Left ventricle myocardium superior (tissue), 1 donor: Measurements from ENCODE around the gene ZNF566. TPM values are rescaled to one million over a fixed set of nuclear protein-coding genes. Genes with fewer than 3 reads are reported as not detected.
"Not testable (repeated sequence)": the region's sequence is repeated elsewhere in the genome, so short reads cannot be mapped to it uniquely, and the experiment has no call there.

ENCODE experiments used
- ATAC-seq: fragments of 200-7000 bp; cut with Tn5 transposase; one replicate; pipeline ENCODE4 v1.9.1; 2020; ENCODE audit warnings: mild to moderate bottlenecking, moderate library complexity
- DNase-seq: peaks from one replicate; pipeline ENCODE4 v3.0.0-alpha.2; 2020
- intact Hi-C: fragments of 100-400 bp; cut with micrococcal nuclease; formaldehyde crosslinking; loops from one replicate; pipeline ENCODE4 v1.11.0; 2022
- long read RNA-seq: library from polyadenylated mRNA; unstranded; transcript quantifications from one replicate; pipeline ENCODE4 v2.0.0, GENCODE V29; 2021
- total RNA-seq: library from RNA; stranded (reverse); fragmentation: NEBNext Ultra II Directional; extraction: Animal tissue kit (Norgen Biotek cat#: 25700); gene quantifications from one replicate; pipeline ENCODE4 v1.2.1, GENCODE V29; 2021
- donor health status: DM: no; HTN: yes; CAD: no; lungs with severe emphysema.

Gene ZNF566
- total RNA-seq, result 12.2 TPM
- long read RNA-seq, transcript ZNF566-205 (5 exons, 793 nt), result major isoform, 7 of 12 reads
- long read RNA-seq, partial matches to known transcripts, result 0 of 12 reads
- long read RNA-seq, other reads (novel, unspliced or antisense), result 3 of 12 reads

DNA sequence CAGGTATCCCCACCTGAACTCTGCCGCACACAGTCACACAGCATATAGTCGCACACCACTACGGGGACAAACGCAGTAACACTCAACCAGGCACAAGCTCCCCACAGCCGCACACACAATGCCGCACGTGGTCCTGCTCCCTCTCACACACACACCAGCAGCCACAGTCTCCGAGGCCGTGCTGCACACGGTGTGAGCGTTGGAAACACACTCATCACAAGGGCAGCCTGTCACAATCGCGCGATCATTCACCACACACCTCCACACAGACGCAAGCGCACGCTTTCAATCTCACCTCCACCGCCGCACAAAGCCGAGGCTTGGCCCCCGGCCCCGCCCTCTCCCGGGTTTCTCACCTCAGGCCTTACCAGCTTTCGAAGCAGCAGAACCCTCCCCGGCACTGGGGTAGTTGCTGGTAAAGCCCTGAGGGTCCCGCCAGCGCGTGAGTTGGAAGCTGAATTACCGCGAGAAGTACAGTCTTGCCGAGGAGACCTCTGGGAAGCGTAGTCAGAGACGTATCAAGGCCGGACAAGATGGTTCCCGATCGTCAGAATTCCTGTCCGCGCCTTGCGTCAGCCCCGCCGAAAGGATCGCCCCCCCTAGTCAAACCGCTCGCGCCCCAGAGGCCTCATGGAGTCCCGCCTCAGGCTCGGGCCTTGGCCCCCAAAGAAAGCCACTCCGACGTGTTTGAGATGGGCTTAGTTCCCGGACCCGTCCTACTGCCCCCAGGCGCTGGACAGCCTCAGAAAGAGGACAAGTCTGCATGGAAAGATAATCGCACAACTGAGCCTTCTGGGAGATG lies at the start of gene ZNF566:
Gene ZNF566 (minus strand): TSS at position 444 of the 802 bp plus-strand sequence. CDS start 13,004 bp downstream, outside the sequence.
- DNase-seq (peak; percentile 92), ATAC-seq (peak; percentile 98)
- intact Hi-C loops, result no loop called here

DNA sequence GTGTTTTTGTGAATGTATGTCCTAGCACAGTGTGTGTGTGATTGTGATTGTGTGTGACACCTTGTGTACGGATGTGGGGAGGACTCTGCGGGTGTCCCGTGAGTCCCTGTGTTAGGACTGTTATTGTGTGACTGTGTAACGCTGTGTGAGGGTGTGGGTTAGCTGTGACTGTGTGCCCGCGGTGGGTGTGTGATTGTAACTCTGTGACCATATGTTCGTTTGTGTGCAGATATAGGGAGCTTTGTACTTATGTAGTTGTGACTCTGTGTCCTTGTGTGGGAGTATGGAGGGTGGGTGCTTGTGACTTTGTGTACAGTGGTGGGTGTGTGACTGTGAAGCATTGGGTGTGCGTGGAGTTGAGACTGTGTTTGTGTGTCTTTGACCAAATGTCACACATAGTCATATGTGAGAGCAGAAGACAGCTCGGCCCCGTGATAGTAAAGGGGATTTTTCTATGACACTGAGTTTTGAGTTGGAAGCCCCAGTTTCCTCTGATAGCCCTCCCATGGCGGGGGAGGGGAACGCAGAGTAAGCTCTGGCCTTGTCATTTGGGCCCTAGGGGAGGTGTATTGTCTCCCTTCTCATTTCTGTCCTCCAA lies 39.7 kb upstream of the ZNF566 start:
- intact Hi-C loops, result no loop called here
- DNase-seq (no peak), ATAC-seq (peak; percentile 7)

DNA sequence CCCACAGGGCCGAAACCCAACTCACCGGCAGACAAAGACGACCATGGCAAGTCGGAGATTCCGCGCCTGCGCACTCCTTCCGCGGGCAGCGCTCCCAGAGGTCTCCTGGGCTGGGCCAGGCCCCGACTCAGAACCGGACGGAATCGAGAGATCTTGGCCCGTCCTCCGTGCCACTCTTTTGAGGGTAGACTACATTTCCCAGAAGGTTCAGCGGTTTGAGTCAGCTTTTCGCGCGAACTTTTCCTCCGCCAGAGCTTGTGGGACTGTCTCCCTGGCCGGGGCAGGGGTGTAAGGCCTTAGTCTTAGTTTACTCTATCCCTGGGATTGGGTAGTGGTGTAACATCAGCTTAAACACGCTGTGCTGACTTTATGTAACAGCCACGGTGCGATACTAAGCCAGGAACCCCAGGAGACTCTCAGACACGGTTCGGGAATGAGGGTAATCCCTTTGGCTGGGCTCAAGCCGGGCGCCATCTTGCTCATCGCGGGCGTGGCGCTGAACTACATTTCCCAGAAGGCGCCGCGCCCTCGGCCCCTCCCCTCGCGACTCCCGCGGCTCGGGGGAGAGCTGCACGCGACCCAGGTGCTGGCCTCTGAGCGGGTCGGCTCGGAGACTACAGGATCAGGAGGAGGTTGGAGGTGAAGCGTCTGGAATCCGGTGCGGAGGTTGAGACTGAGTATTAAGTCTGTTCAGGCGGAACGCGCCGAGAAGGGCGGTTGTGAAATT lies 39.0 kb upstream of the ZNF566 start, which contains the start of gene ZNF260:
Gene ZNF260 (minus strand): TSS at position 78 of the 727 bp plus-strand sequence. CDS start 13,033 bp downstream, outside the sequence.
- ATAC-seq (peak; percentile 98), DNase-seq (peak; percentile 99)
- intact Hi-C loops, result no loop called here

DNA sequence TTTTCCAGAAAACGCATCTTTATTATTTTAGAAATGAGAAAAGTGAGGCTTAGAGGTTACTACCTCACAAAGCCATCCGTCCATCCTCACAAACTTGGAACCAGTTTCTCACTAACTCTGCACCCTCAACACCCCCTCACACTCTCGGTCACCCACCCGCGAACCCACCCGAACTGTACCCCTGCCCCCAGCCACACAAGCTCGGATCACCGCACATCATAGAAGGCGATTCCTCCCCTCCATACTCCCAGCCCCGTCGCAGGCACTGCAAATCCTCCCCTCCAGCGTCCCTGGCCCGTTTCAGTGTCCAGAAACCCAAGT lies 38.5 kb upstream of the ZNF566 start:
- intact Hi-C loops, result no loop called here
- DNase-seq, result no peak
- no peak for ATAC-seq

DNA sequence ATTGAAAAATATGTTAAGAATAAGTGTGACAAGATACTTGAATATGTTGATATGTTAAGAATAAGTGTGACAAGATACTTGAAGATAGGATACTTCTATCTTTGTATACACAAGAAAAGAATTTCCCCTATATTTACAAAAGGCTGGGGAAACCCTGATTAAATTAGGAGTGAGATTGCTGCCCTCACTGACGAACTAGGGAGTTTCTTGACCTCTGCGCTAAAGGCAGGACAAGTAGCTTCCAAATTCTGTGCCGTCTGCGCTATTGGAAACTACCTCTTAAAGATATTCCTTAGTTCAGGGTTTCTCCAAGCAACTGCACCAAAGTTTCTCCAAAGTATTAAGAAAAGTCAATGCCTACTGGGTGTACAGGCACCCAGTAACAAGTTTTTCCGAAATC lies 38.0 kb upstream of the ZNF566 start:
- intact Hi-C loops, result no loop called here
- DNase-seq, result no peak
- no peak for ATAC-seq

DNA sequence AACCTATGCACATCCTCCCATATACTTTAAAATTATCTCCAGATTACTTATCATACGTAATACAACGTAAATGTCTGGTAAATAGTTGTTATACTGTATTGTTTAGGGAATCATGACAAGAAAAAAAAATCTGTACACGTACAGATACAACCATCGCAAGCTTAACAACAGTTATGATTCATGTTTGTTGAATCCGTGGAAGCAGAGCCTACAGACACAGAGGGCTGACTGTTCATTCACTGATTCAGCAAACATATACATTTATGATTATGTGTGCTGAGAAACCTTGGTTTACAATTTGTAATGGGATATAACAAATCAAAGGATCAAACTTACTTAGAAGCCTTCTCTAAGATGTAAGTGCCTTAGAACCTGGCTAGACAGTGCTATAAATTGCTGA lies 37.2 kb upstream of the ZNF566 start:
- no peak for DNase-seq
- intact Hi-C loops, result no loop called here
- ATAC-seq, result no peak

DNA sequence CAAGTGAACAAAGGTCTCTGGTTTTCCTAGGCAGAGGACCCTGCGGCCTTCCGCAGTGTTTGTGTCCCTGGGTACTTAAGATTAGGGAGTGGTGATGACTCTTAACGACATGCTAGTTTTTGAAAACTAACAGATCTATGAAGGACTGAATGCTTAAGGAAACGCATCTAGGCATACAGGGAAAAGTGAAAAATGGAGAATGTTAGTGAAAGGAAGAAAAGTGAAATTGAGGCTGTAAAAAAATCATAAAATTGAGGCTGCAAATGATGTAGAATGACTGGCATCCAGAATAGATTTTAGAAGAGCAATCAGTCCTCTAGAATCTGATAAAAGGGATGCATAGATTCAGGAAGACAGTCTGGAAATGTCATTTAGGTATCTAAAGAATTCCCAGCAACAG lies 35.3 kb upstream of the ZNF566 start:
- intact Hi-C loops, result no loop called here
- ATAC-seq (no peak), DNase-seq (no peak)

DNA sequence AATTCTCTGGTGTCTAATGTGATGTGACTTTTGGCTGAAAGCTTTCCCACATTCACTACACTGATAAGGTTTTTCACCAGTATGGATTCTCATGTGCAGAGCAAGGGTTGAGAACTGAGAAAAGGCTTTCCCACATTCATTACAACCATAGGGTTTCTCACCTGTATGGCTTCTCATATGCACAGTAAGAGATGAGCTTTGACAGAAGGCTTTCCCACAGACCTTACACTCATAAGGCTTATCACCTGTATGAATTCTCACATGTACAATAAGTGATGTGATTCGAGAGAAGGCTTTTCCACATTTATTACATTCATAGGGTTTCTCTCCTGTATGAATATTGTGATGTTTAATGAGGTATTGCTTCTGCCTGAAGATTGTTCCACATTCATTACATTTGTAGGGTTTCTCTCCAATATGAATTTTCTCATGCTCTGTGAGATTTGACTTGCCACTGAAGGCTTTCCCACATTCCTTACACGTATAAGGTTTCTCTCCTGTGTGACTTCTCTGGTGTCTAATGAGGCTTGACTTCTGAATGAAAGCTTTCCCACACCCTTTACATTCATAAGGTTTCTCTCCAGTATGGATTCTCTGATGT lies 24.8 kb upstream of the ZNF566 start:
- no peak for DNase-seq
- intact Hi-C loops, result no loop called here
- no peak for ATAC-seq

DNA sequence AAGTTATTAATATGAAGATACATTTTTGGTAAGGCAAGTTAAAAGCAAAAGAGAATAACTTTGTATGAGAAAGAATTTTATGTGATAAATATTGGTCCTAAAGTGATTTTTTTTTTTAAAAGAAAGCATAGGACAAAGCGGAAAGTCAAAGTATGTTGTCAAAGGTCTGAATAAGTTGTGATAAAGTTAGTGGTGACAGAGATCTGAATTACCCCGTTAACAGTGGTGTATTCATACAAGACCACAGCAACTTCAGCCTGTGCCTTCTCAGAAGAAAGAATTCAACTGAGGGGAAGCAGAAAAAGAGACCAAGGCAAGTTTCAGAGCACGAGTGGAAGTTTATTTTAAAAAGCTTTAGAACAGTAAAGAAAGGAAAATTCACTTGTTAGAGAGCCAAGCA lies 19.0 kb upstream of the ZNF566 start:
- intact Hi-C loops, result no loop called here
- ATAC-seq, result no peak
- DNase-seq, result no peak

DNA sequence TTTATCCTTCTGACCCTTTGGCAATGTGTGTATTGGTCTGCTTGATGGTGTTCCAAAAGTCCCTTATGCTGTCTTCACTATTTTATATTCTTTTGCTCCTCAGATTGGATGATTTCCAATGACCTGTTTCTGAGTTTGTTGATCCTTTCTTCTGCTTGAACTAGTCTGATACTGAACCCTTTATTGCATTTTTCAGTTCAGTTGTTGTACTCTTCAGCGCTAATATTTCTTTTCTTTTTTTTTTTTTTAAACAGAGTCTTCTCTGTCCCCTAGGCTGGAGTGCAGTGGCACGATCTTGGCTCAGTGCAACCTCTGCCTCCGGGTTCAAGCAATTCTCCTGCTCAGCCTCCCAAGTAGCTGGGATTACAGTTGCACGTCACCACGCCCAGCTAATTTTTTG lies 12.6 kb upstream of the ZNF566 start:
- ATAC-seq (no peak), DNase-seq (no peak)
- intact Hi-C loops, result no loop called here

DNA sequence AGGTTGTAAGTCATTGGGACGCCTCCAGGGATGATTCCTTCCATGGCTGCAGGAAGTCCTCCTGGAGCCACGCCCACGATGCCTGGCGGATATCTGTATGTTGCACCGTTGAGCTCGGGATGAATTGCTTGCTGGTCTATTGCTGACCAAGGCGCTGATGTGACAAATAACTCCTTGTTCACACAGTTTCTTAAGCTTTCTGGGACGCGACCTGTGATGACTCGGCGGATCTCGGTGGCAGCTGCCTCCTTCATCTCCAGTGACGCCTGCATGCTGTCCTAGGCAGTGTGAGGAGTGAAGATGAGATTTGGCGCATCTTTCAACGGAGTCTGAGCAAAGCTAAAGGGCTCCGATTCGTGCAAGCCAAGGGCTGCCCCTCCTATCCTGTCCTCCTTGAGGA lies 7.6 kb upstream of the ZNF566 start:
- intact Hi-C loops, result no loop called here
- ATAC-seq (no peak), DNase-seq (no peak)

DNA sequence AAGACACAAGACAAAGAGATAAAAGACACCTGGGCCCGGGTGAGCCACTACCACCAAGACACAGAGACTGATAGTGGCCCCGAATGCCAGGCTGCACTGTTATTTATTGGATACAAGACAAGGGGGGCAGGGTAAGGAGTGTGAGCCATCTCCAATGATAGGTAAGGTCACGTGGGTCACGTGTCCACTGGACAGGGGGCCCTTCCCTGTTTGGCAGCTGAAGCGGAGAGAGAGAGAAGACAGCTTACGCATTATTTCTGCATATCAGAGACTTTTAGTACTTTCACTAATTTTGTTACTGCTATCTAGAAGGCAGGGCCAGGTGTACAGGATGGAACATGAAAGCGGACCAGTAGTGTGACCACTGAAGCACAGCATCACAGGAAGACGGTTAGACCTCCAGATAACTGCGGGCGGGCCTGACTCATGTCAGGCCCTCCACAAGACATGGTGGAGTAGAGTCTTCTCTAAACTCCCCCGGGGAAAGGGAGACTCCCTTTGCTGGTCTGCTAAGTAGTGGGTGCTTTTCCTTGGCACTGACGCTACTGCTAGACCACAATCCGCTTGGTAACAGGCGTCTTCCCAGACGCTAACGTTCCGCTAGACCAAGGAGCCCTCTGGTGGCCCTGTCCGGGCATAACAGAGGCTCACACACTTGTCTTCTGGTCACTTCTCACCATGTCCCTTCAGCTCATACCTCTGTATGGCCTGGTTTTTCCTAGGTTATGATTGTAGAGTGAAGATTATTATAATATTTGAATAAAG lies 3.5 kb upstream of the ZNF566 start:
- DNase-seq, result peak; percentile 76
- ATAC-seq, intact Hi-C loops: not testable (repeated sequence)

DNA sequence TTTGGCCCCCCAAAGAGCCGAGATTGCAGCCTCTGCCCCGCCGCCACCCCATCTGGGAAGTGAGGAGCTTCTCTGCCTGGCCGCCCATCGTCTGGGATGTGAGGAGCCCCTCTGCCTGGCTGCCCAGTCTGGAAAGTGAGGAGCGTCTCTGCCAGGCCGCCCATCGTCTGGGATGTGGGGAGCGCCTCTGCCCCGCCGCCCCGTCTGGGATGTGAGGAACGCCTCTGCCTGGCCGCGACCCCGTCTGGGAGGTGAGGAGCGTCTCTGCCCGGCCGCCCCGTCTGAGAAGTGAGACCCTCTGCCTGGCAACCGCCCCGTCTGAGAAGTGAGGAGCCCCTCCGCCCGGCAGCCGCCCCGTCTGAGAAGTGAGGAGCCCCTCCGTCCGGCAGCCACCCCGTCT lies 1.5 kb upstream of the ZNF566 start:
- DNase-seq, intact Hi-C loops, ATAC-seq: not testable (repeated sequence)

DNA sequence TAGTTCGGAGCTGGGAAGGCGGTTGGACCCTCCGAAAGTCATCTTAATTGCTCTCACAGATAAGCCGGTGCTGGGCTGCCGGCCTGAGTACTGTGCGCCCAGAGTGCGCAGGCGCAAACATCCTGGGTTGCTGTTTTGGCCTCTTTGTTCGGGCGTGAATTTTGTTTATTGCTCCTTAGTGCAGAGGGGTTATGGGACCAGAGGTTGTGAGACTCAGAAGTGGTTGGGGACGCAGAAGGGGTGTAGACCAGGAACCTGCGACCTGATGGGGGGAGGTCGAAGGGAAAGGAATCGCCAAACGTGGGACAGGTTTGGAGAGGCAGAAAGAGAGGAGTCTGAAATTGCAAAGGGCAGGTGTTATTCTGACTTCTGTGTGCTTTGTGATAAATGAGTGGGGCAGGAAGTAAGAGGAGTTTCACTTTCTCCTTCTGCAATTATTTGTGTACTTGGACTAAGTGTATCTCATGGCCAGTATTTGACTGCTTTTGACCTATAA lies 607 bp upstream of the ZNF566 start:
- intact Hi-C loops, result no loop called here
- ATAC-seq (peak; percentile 93), DNase-seq (peak; percentile 88)

DNA sequence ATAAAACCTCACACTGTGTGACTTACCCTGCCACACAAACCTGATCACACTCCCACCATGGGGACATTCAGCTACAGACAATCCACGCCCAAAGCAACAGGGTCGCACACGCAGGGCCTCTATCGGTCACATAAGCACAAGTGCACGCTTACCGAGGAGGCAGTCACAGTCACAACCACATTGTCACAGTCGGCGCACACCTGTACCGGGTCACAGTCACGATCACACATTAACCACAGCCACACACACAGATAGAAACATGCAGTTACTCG lies 579 bp downstream of the ZNF566 start:
- intact Hi-C loops, result no loop called here
- peak; percentile 30 for DNase-seq
- peak; percentile 39 for ATAC-seq

DNA sequence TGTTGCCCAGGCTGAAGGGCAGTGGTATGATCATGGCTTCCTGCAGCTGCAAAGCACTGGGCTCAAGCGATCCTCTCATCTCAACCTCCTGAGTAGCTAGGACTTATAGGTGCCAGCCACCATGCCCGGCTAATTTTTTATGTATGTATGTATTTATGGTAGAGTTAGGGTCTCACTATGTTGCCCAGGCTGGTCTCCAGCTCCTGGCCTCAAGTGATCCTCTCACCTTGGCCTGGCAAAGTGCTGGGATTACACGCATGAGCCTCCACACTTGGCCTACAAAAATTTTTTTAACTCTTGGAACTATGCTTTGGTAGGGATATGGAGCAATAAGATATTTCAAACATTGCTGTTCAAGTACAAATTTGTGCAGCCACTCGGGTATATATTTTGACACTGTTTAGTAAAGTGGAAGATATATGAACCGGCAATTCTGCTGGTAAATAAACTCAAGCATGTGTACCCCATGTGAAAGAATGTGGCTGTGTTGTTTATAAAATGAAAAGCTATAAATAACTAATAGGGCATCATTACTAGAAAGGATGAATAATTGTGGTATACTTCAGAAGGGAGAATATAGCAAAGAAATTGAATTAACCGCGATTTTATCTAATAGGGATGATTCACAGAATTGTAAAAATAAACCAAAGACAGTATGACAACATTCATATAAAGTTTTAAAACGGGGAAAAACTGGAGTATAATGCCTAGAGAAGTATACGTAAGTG lies 1.1 kb downstream of the ZNF566 start:
- intact Hi-C loops, result no loop called here
- DNase-seq, result no peak
- ATAC-seq, result no peak

DNA sequence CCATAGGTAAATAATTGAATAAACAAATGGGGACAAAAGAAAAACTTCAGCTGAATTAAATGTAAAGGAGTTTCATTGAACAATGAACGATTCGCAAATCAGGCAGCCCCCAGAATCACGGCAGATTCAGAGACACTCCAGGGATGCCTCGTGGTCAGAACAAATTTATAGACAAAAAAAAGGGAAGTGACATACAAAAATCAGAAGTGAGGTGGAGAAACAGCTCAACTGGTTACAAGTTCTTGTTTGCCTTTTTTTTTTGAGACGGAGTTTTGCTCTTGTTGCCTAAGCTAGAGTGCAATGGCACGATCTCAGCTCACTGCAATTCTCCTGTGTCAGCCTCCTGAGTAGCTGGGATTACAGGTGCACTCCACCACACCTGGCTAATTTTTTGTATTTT lies 5.7 kb downstream of the ZNF566 start:
- no peak for DNase-seq
- ATAC-seq, result no peak
- intact Hi-C loops, result no loop called here

DNA sequence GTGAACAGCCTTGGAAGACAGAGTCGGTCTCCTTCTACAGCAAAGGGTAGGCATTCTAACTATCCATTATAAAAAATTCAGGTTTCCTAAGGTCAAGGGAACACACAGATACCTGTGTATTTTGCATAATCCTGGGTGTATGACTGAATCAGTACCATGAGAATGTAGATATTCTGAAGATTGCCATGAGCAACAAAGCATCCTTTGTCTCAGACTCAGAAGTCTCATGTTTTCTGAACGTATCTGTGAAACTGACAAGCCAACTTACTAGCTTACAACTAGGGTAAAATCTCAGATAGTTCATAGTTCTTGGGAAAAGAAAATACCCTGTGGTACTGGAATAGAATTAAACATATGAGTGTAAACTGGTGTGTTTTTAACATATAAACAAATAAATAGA lies 6.5 kb downstream of the ZNF566 start:
- intact Hi-C loops, result no loop called here
- ATAC-seq, result no peak

More for the DNA sequence above, 6.5 kb downstream of the ZNF566 start:
- no peak for DNase-seq
